ENCODE data around the gene MPZL3. TPM values are rescaled to one million over a fixed set of nuclear protein-coding genes. Genes with fewer than 3 reads are reported as not detected.

Gene MPZL3
- total RNA-seq, 1 donor from 2014 or later, result 49.5 TPM

DNA sequence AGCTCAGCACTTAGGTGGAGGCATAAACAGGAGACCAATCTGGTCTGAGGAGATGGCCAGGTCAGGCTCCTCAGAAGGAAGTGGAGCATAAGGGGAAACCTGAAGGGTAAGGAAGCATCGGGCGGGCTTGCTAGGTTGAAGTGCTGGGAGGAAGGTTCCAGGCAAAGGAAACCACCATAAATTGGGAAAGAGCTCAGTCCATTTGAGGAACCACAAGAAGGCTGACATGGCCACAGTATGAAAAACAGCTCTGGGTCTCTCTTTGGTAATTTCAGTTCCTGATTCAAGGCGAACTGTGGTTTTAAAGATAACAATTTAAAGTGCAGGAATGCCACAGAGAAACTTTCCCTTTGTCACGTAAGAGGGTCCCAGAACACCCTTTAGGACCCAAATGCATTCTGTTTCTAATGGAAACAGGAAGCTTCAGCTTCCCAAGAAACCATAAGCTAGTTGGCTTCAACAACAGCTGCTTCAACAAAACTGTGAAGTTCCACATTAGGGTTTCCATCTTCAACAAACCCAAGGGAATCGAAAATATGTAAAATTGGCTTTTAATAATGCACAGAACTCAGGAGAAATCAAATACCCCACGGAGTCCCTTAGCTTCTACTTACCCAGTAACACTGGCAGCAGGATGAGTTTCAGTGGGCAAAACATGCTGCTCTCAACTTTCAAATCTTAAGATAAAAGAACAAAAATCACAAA, 37.8 kb downstream of the MPZL3 start:
- H3K36me3 Mint-ChIP-seq (ENCODE audit: low read depth), result peaks cover 73% of the 10 kb centered on the region
- no peaks in the 10 kb centered on the region for H3K27me3 Mint-ChIP-seq (ENCODE audit: low read depth)
- peak overlapping the region; percentile 97 for H3K27ac Mint-ChIP-seq
- no peak for DNase-seq (ENCODE audit: low spot score)
- no peaks in the 10 kb centered on the region for H3K9me3 Mint-ChIP-seq
- intact Hi-C loops (cut with micrococcal nuclease), result no loop called here
- H3K4me1 Mint-ChIP-seq (ENCODE audit: low read depth), result peaks cover 87% of the 10 kb centered on the region
- peak overlapping the region; percentile 82 for H3K4me3 Mint-ChIP-seq (ENCODE audit: low read depth)

DNA sequence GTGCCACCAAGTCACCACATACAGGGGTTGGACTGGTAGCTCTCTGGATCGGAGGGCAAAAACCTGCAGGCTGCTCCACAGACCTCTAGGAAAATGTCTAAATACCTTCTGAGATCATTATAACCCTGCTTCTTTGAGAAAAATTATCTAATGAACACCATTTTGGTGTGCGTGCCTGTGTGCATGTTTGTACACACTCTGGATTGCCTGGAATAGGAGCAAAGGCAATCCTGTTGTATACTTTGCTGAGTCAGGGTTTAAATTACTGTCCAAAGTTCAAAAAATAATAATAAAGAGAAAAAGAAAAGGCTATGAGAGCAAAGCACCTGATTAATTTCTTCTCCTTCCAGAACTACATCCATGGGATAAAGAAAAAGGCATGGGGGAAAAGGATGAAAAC, 38.4 kb downstream of the MPZL3 start:
- peaks cover 87% of the 10 kb centered on the region for H3K4me1 Mint-ChIP-seq (ENCODE audit: low read depth)
- DNase-seq (ENCODE audit: low spot score), result no peak
- H3K4me3 Mint-ChIP-seq (ENCODE audit: low read depth), result peak overlapping the region; percentile 82
- no peaks in the 10 kb centered on the region for H3K9me3 Mint-ChIP-seq
- intact Hi-C loops (cut with micrococcal nuclease), result no loop called here
- no peaks in the 10 kb centered on the region for H3K27me3 Mint-ChIP-seq (ENCODE audit: low read depth)
- peaks cover 74% of the 10 kb centered on the region for H3K36me3 Mint-ChIP-seq (ENCODE audit: low read depth)
- peak overlapping the region; percentile 97 for H3K27ac Mint-ChIP-seq

DNA sequence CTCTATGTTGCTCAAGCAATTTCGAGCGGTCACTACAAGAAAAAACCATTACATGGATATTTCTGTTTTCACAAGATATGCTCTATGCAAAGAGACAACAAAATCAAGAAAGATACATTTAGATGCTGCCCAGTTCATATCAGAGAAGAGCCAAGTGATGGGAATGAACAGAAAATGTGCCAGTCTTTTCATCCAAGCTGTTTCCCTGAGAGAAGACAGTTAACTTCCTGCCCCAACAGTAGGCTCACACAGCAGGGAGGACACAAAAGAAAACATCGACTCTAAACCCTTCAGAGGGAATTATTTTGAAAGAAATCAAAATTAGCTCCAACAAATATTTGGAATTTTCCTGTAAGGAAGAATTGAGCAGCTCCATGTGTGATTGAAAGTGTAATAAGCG, 39.0 kb downstream of the MPZL3 start:
- H3K4me3 Mint-ChIP-seq (ENCODE audit: low read depth), result peak overlapping the region; percentile 82
- H3K4me1 Mint-ChIP-seq (ENCODE audit: low read depth), result peaks cover 84% of the 10 kb centered on the region
- intact Hi-C loops (cut with micrococcal nuclease), result no loop called here
- DNase-seq (ENCODE audit: low spot score), result no peak
- no peaks in the 10 kb centered on the region for H3K9me3 Mint-ChIP-seq
- no peaks in the 10 kb centered on the region for H3K27me3 Mint-ChIP-seq (ENCODE audit: low read depth)
- H3K36me3 Mint-ChIP-seq (ENCODE audit: low read depth), result peaks cover 78% of the 10 kb centered on the region
- H3K27ac Mint-ChIP-seq, result peak overlapping the region; percentile 97

DNA sequence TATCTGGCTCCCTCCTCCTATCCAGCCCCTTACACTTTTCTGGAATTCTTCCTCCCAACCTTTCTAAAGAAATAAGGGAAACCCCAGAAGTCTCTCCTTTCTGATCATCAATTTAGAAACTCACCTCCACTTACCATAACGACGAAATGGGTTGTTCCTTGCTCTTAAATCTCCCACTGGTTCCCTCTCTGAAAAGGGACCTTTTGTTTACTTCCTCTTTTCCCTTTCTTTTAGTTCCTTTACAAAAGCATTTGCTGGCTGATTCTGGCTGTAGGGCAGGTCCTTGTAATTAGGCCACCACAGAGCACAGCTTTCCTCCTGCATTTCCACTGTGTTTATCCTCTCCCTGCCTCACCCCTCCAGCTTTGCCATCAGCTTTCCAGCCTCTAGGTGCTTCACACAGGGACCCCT, 39.4 kb downstream of the MPZL3 start:
- peak overlapping the region; percentile 97 for H3K27ac Mint-ChIP-seq
- H3K4me3 Mint-ChIP-seq (ENCODE audit: low read depth), result peak overlapping the region; percentile 82
- intact Hi-C loops (cut with micrococcal nuclease), result no loop called here
- H3K27me3 Mint-ChIP-seq (ENCODE audit: low read depth), result no peaks in the 10 kb centered on the region
- no peak for DNase-seq (ENCODE audit: low spot score)
- peaks cover 84% of the 10 kb centered on the region for H3K4me1 Mint-ChIP-seq (ENCODE audit: low read depth)
- H3K36me3 Mint-ChIP-seq (ENCODE audit: low read depth), result peaks cover 80% of the 10 kb centered on the region
- no peaks in the 10 kb centered on the region for H3K9me3 Mint-ChIP-seq

DNA sequence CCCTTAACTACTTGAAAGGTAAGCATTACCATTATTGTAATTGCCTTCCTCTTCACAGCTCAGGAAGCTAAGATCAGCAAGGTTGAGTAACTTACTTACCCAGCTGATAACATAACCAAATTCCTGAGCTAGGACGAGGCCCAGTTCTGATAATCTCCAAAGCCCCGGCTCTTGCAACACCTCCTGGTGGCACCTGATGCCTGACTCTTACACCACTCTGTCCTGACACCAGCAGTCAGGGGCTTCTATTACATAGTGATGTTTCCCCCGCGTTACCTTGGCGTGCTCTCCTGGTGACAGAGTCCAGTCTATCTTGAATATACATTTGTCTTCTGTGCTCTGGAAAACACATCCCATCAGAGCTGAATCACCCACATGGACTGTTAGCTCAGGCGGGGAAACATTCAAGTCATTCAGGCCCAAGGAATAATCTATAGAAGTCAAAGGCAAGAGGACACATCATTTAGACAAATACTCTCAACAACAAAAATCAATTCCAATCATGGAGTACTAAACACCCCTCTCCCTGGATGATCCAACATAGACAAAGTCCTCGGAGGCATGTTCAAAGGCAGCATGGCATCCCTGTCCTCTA, 39.9 kb downstream of the MPZL3 start:
- Mint-ChIP-seq H3K27me3 (ENCODE audit: low read depth) (no peaks in the 10 kb centered on the region), H3K9me3 (no peaks in the 10 kb centered on the region), H3K4me1 (ENCODE audit: low read depth) (peaks cover 84% of the 10 kb centered on the region), H3K36me3 (ENCODE audit: low read depth) (peaks cover 82% of the 10 kb centered on the region), H3K4me3 (ENCODE audit: low read depth) (peak overlapping the region; percentile 1), H3K27ac (peak overlapping the region; percentile 97)
- DNase-seq (ENCODE audit: low spot score), result no peak
- intact Hi-C loops (cut with micrococcal nuclease), result no loop called here

DNA sequence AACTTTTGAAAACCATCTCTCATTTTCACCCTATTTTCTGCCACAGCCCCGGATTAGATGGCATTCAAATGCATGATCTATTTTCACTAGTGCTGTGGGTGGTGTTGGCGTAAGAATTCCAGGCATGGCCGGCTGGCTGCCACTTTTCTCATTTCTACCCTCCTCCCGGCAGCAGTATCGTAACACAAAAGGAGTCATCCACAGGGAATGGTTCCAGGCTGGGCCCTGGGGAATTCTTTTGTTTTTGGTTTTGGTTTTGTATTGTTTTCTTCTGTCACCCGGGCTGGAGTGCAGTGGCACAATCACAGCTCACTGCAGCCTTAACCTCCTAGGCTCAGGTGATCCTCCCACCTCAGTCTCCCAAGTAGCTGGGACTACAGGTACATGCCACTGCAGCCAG, 41.2 kb downstream of the MPZL3 start:
- Mint-ChIP-seq H3K27ac (peak overlapping the region; percentile 2), H3K9me3 (no peaks in the 10 kb centered on the region), H3K4me1 (ENCODE audit: low read depth) (peaks cover 86% of the 10 kb centered on the region), H3K27me3 (ENCODE audit: low read depth) (no peaks in the 10 kb centered on the region), H3K4me3 (ENCODE audit: low read depth) (no peak overlapping the region), H3K36me3 (ENCODE audit: low read depth) (peaks cover 94% of the 10 kb centered on the region)
- no peak for DNase-seq (ENCODE audit: low spot score)
- intact Hi-C loops (cut with micrococcal nuclease), result no loop called here

DNA sequence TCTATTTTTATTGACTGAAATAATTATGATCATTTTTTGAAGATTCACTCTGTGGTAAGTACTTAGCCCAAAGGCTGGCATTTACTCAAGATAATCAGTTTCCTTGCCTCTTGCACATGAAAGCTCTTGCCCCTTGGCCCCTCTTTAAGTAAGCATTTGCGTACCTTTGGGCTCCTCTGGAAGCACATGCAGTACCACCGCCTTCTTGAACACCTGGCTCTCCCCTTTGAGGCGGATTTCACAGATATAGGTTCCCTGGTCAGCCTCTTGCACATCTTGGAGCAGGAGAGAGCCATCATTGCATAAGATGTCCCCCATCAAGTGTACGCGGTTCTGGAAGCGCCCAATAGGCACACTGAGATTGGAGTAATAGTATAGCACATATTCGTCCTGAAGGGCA, 41.8 kb downstream of the MPZL3 start:
- Mint-ChIP-seq H3K27ac (peak overlapping the region; percentile 70), H3K36me3 (ENCODE audit: low read depth) (peaks cover 98% of the 10 kb centered on the region)

DNA sequence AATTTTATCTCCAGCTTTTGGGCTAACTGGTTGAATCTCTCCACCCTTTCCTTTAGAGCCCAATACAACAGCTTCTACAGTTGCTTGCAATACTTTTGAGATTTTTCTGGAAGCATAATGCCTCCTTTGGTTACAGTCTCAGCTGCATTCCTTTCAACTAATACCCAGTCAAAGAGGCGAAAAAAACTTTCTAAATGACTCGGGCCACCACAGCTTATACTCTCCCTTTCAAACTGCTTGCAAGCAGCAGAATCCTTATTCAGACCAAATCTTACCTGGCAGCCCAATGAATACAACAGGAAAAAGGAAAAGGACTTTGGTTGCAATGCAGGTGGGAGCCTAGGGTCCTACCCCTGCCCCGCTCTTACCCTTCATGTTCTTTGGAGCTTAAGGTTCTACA, 43.1 kb downstream of the MPZL3 start:
- H3K4me1 Mint-ChIP-seq (ENCODE audit: low read depth), result peaks cover 78% of the 10 kb centered on the region
- peak overlapping the region; percentile 48 for H3K4me3 Mint-ChIP-seq (ENCODE audit: low read depth)
- H3K27me3 Mint-ChIP-seq (ENCODE audit: low read depth), result no peaks in the 10 kb centered on the region
- no peaks in the 10 kb centered on the region for H3K9me3 Mint-ChIP-seq
- DNase-seq (ENCODE audit: low spot score), result no peak
- H3K36me3 Mint-ChIP-seq (ENCODE audit: low read depth), result peaks cover 88% of the 10 kb centered on the region
- H3K27ac Mint-ChIP-seq, result peak overlapping the region; percentile 79
- intact Hi-C loops (cut with micrococcal nuclease), result no loop called here

More for the DNA sequence above, 41.8 kb downstream of the MPZL3 start:
- Mint-ChIP-seq H3K4me3 (ENCODE audit: low read depth) (no peak overlapping the region), H3K9me3 (no peaks in the 10 kb centered on the region), H3K4me1 (ENCODE audit: low read depth) (peaks cover 88% of the 10 kb centered on the region), H3K27me3 (ENCODE audit: low read depth) (no peaks in the 10 kb centered on the region)
- intact Hi-C loops (cut with micrococcal nuclease), result no loop called here
- no peak for DNase-seq (ENCODE audit: low spot score)

DNA sequence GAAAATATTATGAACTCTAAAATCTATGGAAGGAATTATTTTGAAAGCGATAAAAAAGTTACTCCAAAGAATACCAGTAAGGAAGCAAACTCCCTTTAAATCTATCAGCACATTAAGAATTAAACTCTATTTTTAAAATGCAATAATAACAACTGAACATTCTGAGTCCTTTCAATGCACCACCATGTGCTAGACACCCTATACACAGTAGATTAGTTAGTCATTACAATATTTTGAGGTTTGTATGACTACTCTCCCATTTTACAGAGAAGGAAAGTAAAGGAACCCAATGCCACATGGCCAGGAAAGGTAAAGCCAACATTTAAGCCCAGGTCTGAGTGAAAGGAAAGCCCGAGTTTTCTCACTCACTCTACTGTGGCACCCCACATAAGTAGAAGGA, 45.1 kb downstream of the MPZL3 start:
- H3K4me1 Mint-ChIP-seq (ENCODE audit: low read depth), result peaks cover 58% of the 10 kb centered on the region
- no peak overlapping the region for H3K27ac Mint-ChIP-seq
- intact Hi-C loops (cut with micrococcal nuclease), result loop anchor here (1.0 kb wide), 1 partner anchor 10 kb away; no protein-coding TSS in a partner anchor
- DNase-seq (ENCODE audit: low spot score), result no peak
- H3K27me3 Mint-ChIP-seq (ENCODE audit: low read depth), result no peaks in the 10 kb centered on the region
- peak overlapping the region; percentile 32 for H3K4me3 Mint-ChIP-seq (ENCODE audit: low read depth)
- no peaks in the 10 kb centered on the region for H3K9me3 Mint-ChIP-seq
- peaks cover 68% of the 10 kb centered on the region for H3K36me3 Mint-ChIP-seq (ENCODE audit: low read depth)

DNA sequence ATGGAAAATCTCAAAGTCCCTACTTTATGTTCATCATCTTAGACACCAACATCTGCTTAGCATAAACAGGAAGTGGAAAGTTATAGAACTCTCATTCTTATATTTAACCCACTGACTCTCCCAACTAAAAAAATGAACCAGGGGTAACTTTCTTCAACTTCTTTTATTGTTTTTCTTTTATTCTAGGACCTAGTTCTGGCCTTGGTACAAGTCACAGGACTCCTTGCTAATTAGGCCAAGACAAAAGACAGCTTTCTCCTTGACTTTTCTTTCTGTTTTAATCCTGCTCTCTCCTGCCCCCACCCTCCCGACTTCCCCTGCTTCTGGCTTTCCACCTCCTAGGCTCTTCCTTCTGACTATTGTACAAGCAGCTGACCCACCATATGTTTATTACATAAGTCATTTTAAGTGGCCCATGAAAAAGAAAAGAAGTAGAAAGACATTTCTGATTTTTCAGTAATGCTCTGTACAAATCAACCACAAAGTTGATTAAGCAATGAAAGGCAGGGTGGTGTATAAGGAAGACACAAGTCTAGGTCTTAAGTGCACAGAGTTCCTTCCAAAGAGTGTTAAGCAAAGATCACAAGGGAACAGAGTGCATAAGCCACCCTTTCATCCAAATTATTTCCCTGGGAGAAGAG, 45.7 kb downstream of the MPZL3 start:
- H3K4me1 Mint-ChIP-seq (ENCODE audit: low read depth), result peaks cover 53% of the 10 kb centered on the region

DNA sequence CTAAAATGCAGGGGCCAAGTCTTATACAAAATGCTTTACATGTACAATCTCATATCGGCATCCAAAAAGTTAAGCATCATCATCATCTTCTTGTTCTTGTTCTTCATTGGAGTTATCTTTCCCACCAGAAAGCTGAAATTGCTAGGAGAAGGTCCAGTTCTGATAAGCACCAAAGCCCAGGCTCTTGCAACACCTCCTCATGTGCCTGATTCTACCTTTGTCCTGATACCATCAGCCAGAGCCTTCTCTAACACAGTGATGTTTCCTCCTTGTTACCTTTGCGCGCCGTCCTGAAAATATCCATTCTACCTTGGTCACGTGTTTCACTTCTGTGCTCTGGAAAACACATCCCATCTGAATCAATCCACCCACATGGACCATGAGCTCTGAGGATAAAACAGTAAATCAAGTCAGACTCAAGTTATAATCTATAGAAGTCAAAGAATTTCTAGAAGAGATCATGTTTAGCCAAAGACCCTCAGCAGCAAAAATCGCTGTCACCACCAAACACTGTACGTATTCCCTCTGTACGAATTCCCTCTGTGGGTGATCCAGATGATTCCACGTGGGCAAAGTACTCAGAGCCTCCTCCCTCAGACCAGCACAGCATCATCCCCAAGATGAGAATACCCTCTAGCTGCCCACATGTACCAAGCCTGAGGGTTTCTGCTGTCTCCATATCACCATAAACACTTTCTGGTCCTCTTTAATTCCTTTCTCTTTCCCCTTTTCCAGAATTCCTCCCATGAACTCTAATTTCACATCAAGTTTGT, 46.4 kb downstream of the MPZL3 start:
- Mint-ChIP-seq H3K4me1 (ENCODE audit: low read depth) (peaks cover 47% of the 10 kb centered on the region), H3K4me3 (ENCODE audit: low read depth) (peak overlapping the region; percentile 71), H3K36me3 (ENCODE audit: low read depth) (peaks cover 55% of the 10 kb centered on the region), H3K27me3 (ENCODE audit: low read depth) (no peaks in the 10 kb centered on the region), H3K9me3 (no peaks in the 10 kb centered on the region), H3K27ac (no peak overlapping the region)
- no peak for DNase-seq (ENCODE audit: low spot score)
- intact Hi-C loops (cut with micrococcal nuclease), result loop anchor here (1.0 kb wide), 1 partner anchor 36 kb away; no protein-coding TSS in a partner anchor

More for the DNA sequence above, 45.7 kb downstream of the MPZL3 start:
- Mint-ChIP-seq H3K4me3 (ENCODE audit: low read depth) (peak overlapping the region; percentile 71), H3K9me3 (no peaks in the 10 kb centered on the region), H3K36me3 (ENCODE audit: low read depth) (peaks cover 62% of the 10 kb centered on the region), H3K27me3 (ENCODE audit: low read depth) (no peaks in the 10 kb centered on the region), H3K27ac (no peak overlapping the region)
- no peak for DNase-seq (ENCODE audit: low spot score)
- intact Hi-C loops (cut with micrococcal nuclease), result loop anchor here (1.0 kb wide), 2 partner anchors 11 to 35 kb away; no protein-coding TSS in a partner anchor

DNA sequence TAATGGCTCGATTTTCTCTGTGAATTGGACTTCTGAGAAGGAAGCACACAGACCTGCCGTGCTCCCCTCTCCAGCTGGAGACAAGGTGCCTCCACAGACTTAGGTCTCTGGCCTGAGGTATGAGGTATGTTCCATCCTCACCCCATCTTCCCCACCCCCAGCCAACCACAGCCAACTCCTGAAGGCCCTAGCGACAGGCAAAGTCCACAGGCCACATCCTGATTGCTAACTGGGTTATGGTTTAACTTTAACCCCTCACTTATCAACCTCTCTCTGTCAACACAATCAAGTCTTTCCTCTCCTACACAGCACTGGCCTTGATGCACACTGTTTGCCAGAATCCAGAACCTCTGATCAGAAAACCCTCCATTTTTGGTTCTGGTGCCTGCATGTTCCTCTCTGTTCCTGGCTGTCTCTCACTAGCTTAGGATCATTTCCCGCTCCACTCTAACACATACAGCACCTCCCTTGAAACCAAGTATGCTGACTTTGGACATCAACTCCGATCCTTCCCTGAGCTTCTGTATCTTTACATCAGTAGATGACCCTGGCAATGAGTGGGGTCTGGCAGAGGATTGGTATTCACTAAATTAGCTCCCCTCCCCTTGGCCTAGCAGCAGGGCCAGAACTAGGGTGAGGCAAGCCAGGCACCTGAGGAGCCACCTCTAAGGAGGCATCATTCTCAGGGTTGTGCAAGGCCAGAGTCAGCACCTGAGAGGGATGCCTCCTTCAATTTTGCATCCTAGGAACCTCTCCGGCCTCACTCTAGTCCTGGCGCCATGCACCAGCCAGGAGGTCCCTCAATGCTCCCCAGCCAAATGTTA, 49.4 kb downstream of the MPZL3 start:
- intact Hi-C loops (cut with micrococcal nuclease), result loop anchor here (5.0 kb wide), 2 partner anchors 154 to 156 kb away; partner anchors contain the start of gene UBE4A
- H3K4me1 Mint-ChIP-seq (ENCODE audit: low read depth), result peaks cover 38% of the 10 kb centered on the region
- H3K36me3 Mint-ChIP-seq (ENCODE audit: low read depth), result peaks cover 45% of the 10 kb centered on the region
- DNase-seq (ENCODE audit: low spot score), result peak; percentile 75
- H3K27me3 Mint-ChIP-seq (ENCODE audit: low read depth), result no peaks in the 10 kb centered on the region
- no peaks in the 10 kb centered on the region for H3K9me3 Mint-ChIP-seq
- no peak overlapping the region for H3K4me3 Mint-ChIP-seq (ENCODE audit: low read depth)
- H3K27ac Mint-ChIP-seq, result no peak overlapping the region

Data from activated T-helper 2 cell treated with anti-CD3 and anti-CD28 coated beads, Interferon-gamma antibody, Interleukin-2, Interleukin-4, amounts not matched to agents 10 μg/mL and 5 μg/mL and 100 μg/mL, durations not matched to agents 14 hours and 24 hours and 36 hours (primary cell).